Renal cortical epithelial cell (primary cell): Measurements from ENCODE around the gene CELF4. TPM values are rescaled to one million over a fixed set of nuclear protein-coding genes. Genes with fewer than 3 reads are reported as not detected.

ENCODE experiments used
- DNase-seq: peaks from one replicate; pipeline ENCODE4 v3.0.0-alpha.2; 2011; ENCODE audit warnings: low read depth
- total RNA-seq: library from RNA; depleted of rRNA; stranded (reverse); fragments of >200 nt; gene quantifications from 2 replicates; pipeline ENCODE4 v1.2.3, GENCODE V29; 2014

The CELF4 gene
- total RNA-seq, 1 donor from 2014 or later = not detected

- no peak for DNase-seq
Observed at GRCh38 chr18:37572736-37573135, 7.1 kb upstream of the CELF4 start.

- no peak for DNase-seq
Observed at GRCh38 chr18:37571266-37571665, 5.7 kb upstream of the CELF4 start.

- no peak for DNase-seq
Observed at GRCh38 chr18:37570336-37570930, 4.8 kb upstream of the CELF4 start.

GRCh38 chr18:37568671-37569070 lies 3.1 kb upstream of the CELF4 start:
- DNase-seq = no peak

- no peak for DNase-seq
Observed at GRCh38 chr18:37567994-37568359, 2.4 kb upstream of the CELF4 start.

- no peak for DNase-seq
Observed at GRCh38 chr18:37567061-37567993, 1.7 kb upstream of the CELF4 start.

GRCh38 chr18:37566479-37567060 lies 972 bp upstream of the CELF4 start:
- DNase-seq = no peak

GRCh38 chr18:37565977-37566478 lies 430 bp upstream of the CELF4 start:
- DNase-seq = no peak

- peak; percentile 16 for DNase-seq
Observed at GRCh38 chr18:37564711-37565100, 892 bp downstream of the CELF4 start.

- no peak for DNase-seq
Observed at GRCh38 chr18:37563931-37564392, 1.6 kb downstream of the CELF4 start.

GRCh38 chr18:37561986-37562385 lies 3.6 kb downstream of the CELF4 start:
- DNase-seq = no peak

- DNase-seq = no peak
Observed at GRCh38 chr18:37560003-37560402, 5.6 kb downstream of the CELF4 start.

GRCh38 chr18:37559194-37559593 lies 6.4 kb downstream of the CELF4 start:
- no peak for DNase-seq

- DNase-seq = no peak
Observed at GRCh38 chr18:37554399-37554787, 11.2 kb downstream of the CELF4 start.

GRCh38 chr18:37553633-37554398 lies 11.8 kb downstream of the CELF4 start:
- no peak for DNase-seq

GRCh38 chr18:37552286-37552685 lies 13.3 kb downstream of the CELF4 start:
- DNase-seq = peak; percentile 31

GRCh38 chr18:37551846-37552245 lies 13.8 kb downstream of the CELF4 start:
- no peak for DNase-seq

- DNase-seq = no peak
Observed at GRCh38 chr18:37551249-37551648, 14.3 kb downstream of the CELF4 start.

- no peak for DNase-seq
Observed at GRCh38 chr18:37550118-37550875, 15.3 kb downstream of the CELF4 start.

- no peak for DNase-seq
Observed at GRCh38 chr18:37548679-37549289, 16.8 kb downstream of the CELF4 start.
